Measurements from ENCODE around the gene IL5. TPM values are rescaled to one million over a fixed set of nuclear protein-coding genes. Genes with fewer than 3 reads are reported as not detected.

Gene IL5
- total RNA-seq, 2 experiments from 2014 or later: not detected

DNA sequence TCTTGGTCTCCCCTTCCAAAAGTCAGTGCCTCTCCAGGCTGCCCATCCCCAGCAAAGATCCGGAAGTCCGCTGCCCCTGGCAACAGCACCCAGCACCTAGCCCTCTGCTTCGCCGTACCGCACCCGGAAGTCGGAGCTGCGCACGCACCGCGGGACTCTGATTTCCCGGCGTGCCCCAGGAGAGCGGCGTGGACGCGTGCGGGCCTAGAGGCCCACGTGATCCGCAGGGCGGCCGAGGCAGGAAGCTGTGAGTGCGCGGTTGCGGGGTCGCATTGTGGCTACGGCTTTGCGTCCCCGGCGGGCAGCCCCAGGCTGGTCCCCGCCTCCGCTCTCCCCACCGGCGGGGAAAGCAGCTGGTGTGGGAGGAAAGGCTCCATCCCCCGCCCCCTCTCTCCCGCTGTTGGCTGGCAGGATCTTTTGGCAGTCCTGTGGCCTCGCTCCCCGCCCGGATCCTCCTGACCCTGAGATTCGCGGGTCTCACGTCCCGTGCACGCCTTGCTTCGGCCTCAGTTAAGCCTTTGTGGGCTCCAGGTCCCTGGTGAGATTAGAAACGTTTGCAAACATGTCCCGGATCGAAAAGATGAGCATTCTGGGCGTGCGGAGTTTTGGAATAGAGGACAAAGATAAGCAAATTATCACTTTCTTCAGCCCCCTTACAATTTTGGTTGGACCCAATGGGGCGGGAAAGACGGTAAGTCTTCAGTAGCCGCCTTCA, 13.6 kb upstream of the IL5 start, which contains the start of gene RAD50:
Gene RAD50, plus strand, starts transcription at position 215 of the 715 bp plus-strand sequence. Its CDS starts 348 bp downstream, at position 563.
- no peaks in the 10 kb centered on the region for H4K20me1 ChIP-seq (ENCODE audit: insufficient read depth, low read length)
- ChIA-PET POLR2A (interaction anchor here (0.6 to 1.2 kb wide), 7 partner anchors 9 to 263 kb away, joined by 3 to 4 read pairs (median 3); no protein-coding TSS in a partner anchor), CTCF (ENCODE audit: unreplicated experiment) (no interaction called here)
- no peak for TF ChIP-seq EZH2phosphoT487 (IDR thresholded peaks at IDR 0.05; ENCODE audit: borderline replicate concordance, low read depth, low read length)
- TF ChIP-seq, protein P1, sequence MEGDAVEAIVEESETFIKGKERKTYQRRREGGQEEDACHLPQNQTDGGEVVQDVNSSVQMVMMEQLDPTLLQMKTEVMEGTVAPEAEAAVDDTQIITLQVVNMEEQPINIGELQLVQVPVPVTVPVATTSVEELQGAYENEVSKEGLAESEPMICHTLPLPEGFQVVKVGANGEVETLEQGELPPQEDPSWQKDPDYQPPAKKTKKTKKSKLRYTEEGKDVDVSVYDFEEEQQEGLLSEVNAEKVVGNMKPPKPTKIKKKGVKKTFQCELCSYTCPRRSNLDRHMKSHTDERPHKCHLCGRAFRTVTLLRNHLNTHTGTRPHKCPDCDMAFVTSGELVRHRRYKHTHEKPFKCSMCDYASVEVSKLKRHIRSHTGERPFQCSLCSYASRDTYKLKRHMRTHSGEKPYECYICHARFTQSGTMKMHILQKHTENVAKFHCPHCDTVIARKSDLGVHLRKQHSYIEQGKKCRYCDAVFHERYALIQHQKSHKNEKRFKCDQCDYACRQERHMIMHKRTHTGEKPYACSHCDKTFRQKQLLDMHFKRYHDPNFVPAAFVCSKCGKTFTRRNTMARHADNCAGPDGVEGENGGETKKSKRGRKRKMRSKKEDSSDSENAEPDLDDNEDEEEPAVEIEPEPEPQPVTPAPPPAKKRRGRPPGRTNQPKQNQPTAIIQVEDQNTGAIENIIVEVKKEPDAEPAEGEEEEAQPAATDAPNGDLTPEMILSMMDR (conservative IDR thresholded peaks at IDR 0.05; ENCODE audit: low read length): no peak
- intact Hi-C loops (cut with micrococcal nuclease; ENCODE audit: unreplicated experiment): loop anchor here (5.0 kb wide), 1 partner anchor 180 kb away; the partner anchor contains the start of gene KIF3A
- peak within 1 kb of the TSS; percentile 74 for H3K27ac ChIP-seq (ENCODE audit: low read depth, low read length, poor library complexity, severe bottlenecking)
- H3K36me3 ChIP-seq (ENCODE audit: insufficient read depth, low read length): peaks cover 25% of the 10 kb centered on the region
- peak within 1 kb of the TSS; percentile 83 for H2AFZ ChIP-seq (ENCODE audit: low read length)
- peaks cover 20% of the 10 kb centered on the region for H3K4me1 ChIP-seq (ENCODE audit: insufficient read depth, low read length, poor library complexity, severe bottlenecking)
- H3K9me2 ChIP-seq (ENCODE audit: insufficient read depth, low read length): no peaks in the 10 kb centered on the region
- peaks cover 37% of the 10 kb centered on the region for H3K79me2 ChIP-seq (ENCODE audit: insufficient read depth, low read depth, low read length)
- BruUV-seq (replicated peaks): TSS peak; percentile 86
- peak within 1 kb of the TSS; percentile 81 for H3K4me3 ChIP-seq (ENCODE audit: low read depth, low read length, poor library complexity, severe bottlenecking)
- DNase-seq (ENCODE audit: low spot score): peak; percentile 97
- peak within 1 kb of the TSS; percentile 90 for H3K4me2 ChIP-seq (ENCODE audit: low read length)
- H3K9me3 ChIP-seq (ENCODE audit: low read length): no peaks in the 10 kb centered on the region

DNA sequence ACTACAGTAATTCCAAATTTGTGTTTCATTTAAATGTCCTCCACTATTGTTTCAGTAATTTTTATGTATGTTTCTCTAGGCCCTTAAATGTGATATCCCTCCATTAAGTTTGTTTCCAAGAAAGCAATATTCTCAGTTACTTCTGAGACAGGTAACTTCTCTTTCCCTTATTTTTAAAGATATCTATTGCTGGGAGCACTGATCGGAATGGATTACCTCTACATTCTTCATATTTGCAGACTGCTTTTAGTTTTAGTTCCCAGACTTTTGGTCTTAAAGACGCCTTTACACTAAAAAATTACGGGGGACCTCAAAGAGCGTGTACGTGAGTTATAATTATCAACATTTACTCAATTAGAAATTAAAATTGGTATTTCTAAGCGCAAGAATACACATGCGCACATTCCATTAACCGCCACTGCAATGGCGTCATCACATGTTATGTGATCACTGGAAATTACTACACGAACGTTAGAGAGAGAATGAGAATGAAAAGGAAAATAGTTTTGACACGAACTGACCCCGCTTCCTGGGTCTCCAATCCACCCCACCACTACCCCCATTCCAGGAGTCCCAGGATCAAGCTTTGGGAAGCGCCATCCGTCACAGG, 12.9 kb upstream of the IL5 start:
- H3K9me3 ChIP-seq (ENCODE audit: low read length): no peaks in the 10 kb centered on the region
- ChIA-PET POLR2A (interaction anchor here (0.6 to 1.2 kb wide), 4 partner anchors 10 to 264 kb away, joined by 3 to 4 read pairs (median 3); no protein-coding TSS in a partner anchor), CTCF (ENCODE audit: unreplicated experiment) (no interaction called here)
- peak overlapping the region; percentile 90 for H3K4me2 ChIP-seq (ENCODE audit: low read length)
- H3K36me3 ChIP-seq (ENCODE audit: insufficient read depth, low read length): peaks cover 19% of the 10 kb centered on the region
- intact Hi-C loops (cut with micrococcal nuclease; ENCODE audit: unreplicated experiment): loop anchor here (5.0 kb wide), 1 partner anchor 181 kb away; the partner anchor contains the start of gene KIF3A
- H2AFZ ChIP-seq (ENCODE audit: low read length): peak overlapping the region; percentile 83
- no peaks in the 10 kb centered on the region for H3K9me2 ChIP-seq (ENCODE audit: insufficient read depth, low read length)
- peaks cover 37% of the 10 kb centered on the region for H3K79me2 ChIP-seq (ENCODE audit: insufficient read depth, low read depth, low read length)
- peaks cover 20% of the 10 kb centered on the region for H3K4me1 ChIP-seq (ENCODE audit: insufficient read depth, low read length, poor library complexity, severe bottlenecking)
- H3K27ac ChIP-seq (ENCODE audit: low read depth, low read length, poor library complexity, severe bottlenecking): peak overlapping the region; percentile 74
- H3K4me3 ChIP-seq (ENCODE audit: low read depth, low read length, poor library complexity, severe bottlenecking): peak overlapping the region; percentile 81
- no peak for DNase-seq (ENCODE audit: low spot score)
- H4K20me1 ChIP-seq (ENCODE audit: insufficient read depth, low read length): no peaks in the 10 kb centered on the region
- TSS peak; percentile 99 for BruUV-seq (replicated peaks)
- TF ChIP-seq, protein P1 (conservative IDR thresholded peaks at IDR 0.05; ENCODE audit: low read length): no peak
- TF ChIP-seq EZH2phosphoT487 (IDR thresholded peaks at IDR 0.05; ENCODE audit: borderline replicate concordance, low read depth, low read length): no peak
